IPS DF 4.7 (cell line): Measurements from ENCODE around the gene CHCHD6.
"Not testable (repeated sequence)": the region's sequence is repeated elsewhere in the genome, so short reads cannot be mapped to it uniquely, and the experiment has no call there.

Source experiments
- DNase-seq: peaks from one replicate; pipeline ENCODE4 v3.0.0-alpha.2; 2013; ENCODE audit warnings: low spot score; ENCODE audit errors: extremely low read depth

The CHCHD6 gene

DNA sequence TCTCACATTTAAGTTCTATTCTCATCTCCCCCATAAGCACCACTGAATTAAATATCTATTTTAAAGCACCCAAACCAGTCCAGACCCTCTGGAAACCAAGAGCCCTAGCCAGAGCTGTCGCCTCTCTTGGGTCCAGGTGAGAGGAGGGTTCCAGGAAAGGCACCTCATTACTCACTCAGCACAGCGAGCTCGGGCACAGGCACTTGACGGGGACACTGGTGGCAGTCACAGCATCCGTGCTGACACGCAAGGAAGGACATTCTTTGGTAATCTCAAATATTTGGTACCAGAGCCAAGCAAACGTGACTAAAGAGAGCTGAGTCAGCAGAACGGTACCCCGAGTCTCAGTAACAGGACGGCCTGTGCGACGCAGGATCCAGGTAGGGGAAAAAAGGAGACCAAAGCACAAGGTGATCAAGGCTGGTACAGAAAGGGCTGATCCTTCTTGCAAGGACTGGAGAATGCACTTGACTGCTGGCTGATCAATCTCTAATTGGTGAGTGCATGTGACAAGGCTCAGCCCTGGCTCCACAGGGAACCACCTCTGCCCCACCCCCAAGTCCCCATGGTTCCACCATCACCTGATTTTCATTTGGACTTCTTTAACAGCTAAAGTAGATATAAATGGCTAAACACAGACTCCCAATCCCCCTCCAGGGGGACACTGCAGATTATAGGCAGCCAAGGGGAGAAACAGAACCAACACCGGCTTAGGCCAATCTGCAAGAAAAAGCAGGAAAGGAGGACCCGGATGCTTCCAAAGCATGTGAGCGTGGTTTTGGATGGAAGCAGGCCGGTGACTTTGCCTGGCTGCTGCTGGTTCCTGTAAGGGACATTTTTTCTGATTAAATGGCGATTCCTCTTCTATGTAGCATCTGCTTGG lies 61.4 kb downstream of the CHCHD6 start:
- DNase-seq = no peak

DNA sequence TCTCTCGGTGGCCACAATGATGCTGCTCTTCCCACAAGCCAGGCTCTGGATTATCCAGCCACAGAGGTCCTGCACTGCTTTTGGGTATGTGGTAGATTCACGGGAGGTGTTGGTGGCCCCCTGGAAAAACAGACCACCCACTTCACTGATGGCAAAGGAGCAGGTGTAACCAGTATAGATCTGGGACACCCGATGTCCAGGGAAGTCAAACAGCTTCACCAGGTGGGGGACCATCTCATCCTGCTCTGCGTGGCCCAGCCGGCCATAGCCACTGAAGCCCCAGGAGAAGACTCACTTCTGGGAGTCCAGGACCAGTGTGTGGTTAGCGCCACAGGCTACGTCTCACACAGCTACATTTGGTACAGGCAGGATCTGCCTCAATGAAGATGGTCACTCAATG lies 62.6 kb downstream of the CHCHD6 start:
- no peak for DNase-seq

DNA sequence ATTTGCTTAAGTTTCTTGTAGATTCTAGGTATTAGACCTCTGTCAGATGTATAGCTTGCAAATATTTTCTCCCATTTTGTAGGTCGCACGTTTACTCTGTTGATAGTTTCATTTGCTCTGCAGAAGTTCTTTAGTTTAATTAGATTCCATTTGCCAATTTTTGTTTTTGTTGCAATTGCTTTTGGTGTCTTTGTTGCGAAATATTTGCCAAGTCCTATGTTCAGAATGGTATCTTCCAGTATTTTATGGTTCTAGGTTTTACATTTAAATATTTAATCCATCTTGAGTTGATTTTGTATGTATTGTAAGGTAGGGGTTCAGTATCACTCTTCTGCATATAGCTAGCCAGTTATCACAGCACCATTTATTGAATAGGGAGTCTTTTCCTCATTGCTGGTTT lies 64.9 kb downstream of the CHCHD6 start:
- DNase-seq = no peak

DNA sequence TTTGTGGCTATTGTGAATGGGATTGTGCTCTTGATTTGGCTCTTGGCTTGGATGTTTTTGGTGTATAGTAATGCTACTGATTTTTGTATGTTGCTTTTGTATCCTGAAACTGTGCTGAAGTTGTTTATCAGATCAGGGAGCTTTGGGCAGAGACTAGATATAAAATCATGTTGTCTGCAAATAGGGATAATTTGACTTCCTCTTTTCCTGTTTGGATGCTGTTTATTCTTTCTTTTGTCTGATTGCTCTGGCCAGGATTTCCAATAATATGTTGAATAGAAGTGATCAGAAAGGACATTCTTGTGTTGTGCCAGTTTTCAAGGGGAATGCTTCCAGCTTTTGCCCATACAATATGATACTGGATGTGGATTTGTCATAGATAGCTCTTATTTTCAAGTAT lies 66.1 kb downstream of the CHCHD6 start:
- no peak for DNase-seq

DNA sequence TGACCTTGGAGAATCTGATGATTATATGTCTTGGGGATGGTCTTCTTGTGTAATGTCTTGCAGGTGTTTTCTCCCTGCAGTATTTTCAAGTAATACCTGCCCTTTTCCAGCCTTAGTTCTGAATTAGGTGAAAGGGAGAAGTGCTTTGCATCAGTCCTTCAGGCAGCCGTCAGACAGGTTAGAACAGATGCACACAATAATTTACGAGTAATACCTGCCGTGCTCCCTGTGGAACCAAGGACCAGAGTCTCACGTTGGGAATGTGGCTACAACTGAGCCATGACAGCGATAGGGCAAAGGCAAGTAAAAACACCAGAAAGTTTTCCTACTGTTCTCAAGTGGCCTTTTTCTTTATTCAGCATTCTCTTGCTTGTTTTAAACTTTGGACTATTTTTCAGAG lies 69.1 kb downstream of the CHCHD6 start:
- DNase-seq = no peak

DNA sequence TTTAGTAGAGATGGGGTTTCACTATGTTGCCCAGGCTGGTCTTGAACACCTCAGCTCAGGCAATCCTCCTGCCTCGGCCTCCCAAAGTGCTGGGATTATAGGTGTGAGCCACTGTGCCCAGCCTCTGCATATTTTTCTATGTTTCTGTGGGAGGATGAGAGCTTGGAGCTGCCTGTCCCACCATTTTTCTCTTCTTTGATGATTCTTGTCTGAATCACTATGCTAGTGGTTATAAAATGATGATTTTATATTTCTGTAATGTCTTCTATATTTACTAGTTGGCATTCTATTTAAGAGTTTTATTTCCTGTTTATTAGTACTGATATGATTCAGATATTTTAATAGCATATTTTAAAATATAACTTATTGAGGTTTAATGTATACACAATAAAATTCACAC lies 69.7 kb downstream of the CHCHD6 start:
- no peak for DNase-seq

DNA sequence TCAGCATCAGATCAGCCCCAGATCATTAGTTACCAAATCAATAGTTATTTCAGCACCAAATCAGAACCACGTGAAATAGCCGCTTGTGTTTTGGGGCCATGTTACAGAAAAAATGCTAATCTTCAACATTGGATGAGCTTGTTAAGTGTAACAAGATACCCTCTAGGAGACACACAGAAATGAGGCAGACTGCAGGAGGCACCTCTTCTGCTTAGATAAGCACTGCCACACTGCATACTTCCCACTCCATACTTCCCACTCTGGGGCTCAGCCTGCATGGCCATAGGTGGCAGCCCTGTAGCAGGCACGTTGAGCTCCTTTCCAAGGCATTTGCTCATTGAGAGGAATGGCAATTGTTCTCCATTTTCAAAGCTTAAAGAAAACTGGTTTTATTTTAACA lies 73.3 kb downstream of the CHCHD6 start:
- no peak for DNase-seq

DNA sequence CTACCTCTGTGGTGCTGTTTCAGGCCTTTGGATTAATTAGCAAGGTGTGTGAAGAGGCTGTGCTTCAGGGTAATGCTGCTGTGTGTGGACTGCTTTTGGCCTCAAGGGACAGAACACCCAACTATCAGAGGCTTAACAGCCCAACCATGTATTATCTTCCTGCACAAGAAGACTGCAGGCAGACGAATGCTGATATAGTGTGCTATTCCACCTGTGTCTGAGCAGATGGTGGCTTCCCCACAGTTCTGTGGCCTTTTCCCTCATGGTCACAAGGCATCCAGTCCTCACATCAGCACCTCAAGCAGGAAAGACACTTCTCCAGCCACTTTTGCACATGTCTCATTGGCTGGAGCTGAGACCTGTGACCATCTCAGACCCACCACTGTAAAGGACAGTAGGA lies 76.6 kb downstream of the CHCHD6 start:
- no peak for DNase-seq

DNA sequence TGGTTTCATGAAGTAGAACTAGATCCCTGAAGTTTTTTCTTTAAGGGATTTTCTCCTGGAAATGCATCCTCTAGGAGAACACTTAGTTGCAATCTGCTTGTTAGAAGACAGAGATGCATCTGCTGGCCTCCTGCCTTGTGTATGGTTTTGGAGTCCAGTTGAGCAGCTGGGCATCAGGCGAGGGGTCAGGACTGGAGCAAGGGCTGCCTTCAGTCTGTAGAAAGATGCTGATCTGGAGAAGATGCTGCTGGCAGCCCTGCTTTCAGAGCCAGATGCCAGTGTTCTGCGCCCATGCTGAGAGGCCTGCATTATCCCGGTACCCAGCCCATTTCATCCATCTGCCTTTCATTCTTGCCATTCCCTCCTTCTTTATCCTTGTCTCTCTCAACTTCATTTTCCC lies 77.4 kb downstream of the CHCHD6 start:
- DNase-seq = no peak

DNA sequence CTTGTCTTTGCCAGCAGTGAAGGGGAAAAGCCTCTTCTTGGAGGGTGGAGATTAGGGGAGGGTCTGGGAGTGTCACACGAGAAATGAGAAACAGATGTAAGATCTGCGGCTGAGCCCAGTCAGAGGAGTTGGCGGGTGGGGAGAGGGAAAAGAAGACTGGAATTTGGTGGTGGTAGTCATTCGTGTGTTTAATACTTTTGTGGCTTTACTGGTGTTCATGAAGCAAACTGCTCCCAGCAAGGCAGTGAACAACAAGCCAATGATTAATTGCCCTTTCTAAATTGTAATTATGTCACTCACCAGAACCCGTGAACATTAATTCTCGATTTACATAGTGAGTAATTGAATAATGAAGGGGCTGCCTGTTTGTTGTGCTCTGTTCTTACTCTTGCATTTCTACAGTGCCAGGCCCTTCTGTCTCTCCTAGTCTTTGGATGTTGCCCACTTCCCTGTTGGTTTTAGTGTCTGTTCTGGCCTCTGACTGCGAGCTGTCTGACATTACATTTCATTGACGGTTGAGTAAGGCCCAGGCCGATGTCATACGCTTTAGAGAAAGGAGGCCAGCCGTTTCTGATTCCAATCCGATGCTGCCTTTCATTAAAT lies 78.0 kb downstream of the CHCHD6 start:
- DNase-seq = no peak

DNA sequence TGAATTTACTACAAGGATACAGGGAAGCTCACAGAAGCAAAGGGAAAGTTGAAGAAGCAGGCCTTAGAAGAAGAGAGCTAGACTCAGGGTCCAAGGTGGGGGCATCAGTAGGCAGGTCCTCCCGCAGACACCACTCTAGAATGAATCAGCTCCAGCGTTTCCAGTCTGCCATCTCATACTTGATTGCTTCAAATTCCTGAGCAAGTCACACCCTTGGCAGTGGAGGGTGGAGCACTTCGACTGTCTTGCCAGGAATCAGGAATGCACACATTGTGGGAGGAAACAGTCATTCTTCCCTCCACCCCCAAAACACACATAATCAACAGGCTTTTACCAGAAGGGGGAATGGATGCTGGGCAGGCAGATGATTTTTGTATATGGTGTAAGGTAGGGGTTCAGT lies 78.5 kb downstream of the CHCHD6 start:
- no peak for DNase-seq

DNA sequence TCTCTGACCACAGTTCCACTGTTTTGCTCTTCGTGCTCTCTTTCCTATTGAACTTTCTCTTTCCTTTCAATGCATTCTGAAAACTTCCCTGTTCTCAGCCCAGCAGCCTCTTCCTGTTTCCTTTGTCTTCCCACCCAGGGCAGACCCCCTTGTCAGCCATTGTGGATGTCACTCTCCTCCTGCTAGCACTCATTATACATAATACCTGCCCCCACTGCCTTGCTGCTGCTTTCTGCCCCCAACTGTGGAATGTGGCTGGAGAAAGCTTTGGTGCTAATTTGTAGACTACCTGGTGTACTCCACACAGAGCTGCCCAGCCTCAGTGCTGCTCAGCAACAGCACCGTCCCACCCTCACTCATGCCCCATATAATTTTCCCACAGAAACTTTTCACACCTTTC lies 80.2 kb downstream of the CHCHD6 start:
- DNase-seq = peak; percentile 16

DNA sequence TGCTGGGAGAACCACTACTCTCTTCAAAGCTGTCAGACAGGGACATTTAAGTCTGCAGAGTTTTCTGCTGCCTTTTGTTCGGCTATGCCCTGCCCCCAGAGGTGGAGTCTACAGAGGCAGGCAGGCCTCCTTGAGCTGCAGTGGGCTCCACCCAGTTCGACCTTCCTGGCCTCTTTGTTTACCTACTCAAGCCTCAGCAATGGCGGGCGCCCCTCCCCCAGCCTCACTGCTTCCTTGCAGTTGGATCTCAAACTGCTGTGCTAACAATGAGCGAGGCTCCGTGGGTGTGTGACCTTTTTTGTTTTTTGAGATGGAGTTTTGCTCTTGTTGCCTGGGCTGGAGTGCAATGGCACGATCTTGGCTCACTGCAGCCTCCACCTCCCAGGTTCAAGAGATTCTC lies 87.3 kb downstream of the CHCHD6 start:
- DNase-seq = not testable (repeated sequence)

DNA sequence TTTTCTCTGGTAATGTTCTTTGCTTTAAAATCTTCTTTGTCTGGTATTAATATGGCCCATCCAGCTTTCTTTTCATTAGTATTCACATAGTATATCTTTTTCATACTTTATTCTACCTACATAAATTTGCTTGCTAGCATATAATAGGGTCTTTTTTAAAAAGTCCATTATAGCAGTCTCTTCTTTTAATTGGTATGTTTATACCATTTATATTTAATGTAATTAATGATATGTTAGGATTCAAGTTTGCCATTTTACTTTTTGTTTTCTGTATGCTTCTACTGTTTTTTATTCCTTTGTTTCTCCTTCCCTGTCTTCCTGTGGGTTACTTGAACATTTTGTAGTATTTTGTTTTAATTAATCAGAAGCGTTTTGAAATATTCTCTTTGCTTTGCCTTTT lies 89.0 kb downstream of the CHCHD6 start:
- no peak for DNase-seq

DNA sequence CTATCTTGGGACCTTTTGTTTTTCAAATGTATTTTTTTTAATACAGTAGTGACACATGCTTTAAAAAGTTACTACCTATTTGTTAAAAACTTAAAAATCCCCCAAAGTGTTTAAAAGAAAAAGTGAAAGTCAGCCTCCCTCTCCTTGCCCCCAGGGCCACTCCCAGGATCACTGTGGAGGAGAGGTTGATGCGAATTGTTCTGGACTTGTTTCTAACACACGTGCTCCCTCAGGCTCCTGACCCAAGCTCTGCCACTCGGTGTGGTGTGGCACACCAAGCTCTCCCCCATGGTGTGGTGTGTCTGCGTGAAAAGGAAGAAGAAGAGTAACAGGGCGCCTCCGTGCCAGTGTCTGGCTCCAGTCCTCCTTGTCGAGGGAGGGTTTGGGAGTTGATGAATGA lies 93.5 kb downstream of the CHCHD6 start:
- DNase-seq = no peak

DNA sequence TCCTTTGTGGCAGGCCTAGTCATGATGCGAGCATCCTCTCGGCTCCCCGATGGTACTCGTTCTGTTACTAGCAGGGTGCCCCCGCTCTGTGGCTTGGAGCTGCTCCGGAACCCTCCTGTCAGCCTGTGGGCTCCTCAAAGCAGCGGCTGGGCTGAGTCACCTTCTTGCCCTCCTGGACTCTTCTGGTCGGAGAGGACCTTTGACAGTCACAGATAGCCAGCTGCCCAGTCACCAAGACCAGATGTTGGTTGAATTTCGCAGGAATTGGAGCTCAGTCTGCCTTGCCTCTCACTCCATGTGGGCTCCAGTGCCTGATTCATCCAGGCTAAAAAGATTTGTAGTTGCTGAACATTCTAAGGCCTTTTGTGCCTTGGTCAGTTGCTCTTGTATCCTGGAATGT lies 94.5 kb downstream of the CHCHD6 start:
- no peak for DNase-seq

DNA sequence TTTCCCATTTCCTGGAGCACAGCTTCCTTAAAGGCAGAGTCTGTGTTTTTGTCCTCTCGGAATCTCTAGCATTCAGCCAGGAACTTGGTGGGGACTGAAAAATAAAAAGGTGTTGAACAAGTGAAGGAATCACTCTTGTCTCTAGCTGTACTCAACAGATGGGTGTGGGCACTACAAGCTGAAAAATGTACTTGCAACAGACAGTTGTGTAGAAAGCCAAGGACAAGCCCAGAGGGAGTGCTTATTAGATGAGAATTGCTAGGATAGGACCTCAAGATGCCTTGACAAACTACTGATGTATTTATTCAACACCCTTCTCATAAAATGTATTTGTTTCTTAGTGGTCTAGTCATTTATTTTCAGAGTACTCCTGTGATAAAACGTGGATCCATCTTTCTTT lies 95.1 kb downstream of the CHCHD6 start:
- DNase-seq = no peak

DNA sequence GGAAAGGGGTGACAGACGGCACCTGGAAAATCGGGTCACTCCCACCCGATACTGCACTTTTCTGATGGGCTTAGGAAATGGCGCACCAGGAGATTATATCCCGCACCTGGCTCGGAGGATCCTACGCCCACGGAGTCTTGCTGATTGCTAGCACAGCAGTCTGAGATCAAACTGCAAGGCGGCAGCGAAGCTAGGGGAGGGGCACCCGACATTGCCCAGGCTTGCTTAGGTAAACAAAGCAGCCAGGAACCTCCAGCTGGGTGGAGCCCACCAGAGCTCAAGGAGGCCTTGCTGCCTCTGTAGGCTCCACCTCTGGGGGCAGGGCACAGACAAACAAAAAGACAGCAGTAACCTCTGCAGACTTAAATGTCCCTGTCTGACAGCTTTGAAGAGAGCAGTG lies 97.3 kb downstream of the CHCHD6 start:
- not testable (repeated sequence) for DNase-seq

DNA sequence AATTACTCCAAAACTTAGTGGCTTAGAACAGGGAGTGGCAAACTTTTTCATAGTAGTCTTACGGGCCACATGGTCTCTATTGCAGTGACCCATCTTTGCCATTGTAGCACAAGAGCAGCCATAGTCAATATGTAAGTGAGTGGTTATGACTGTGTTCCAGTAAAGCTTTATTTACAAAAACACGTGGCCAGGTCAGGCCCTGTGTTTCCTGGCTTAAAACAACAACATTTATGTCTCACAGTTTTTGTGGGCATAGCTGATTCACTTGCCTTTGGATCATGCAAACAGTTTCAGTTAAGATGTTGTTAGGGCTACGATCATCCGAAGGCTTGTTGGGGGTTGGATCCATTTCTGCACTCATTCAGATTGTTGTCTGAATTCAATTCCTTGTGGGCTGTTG lies 103.8 kb downstream of the CHCHD6 start:
- no peak for DNase-seq

DNA sequence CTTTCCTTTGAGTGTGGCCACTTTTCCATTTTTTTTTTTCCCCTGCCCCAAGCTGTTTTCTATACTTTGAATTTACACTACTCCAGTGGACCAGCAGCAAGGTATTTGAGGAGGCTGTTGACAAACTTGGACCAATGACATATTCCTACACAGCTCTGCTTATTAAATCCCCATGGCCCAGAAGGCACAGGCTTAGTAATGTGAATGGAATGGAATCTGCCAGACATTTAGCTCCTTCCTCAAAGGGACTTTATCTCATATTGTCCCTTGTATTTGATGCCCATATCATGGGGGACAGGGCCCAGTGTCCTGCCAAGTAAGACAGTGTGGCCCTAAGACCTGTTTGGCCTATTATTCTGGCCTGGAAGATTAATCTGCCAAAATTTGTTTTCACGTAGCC lies 107.5 kb downstream of the CHCHD6 start:
- no peak for DNase-seq

DNA sequence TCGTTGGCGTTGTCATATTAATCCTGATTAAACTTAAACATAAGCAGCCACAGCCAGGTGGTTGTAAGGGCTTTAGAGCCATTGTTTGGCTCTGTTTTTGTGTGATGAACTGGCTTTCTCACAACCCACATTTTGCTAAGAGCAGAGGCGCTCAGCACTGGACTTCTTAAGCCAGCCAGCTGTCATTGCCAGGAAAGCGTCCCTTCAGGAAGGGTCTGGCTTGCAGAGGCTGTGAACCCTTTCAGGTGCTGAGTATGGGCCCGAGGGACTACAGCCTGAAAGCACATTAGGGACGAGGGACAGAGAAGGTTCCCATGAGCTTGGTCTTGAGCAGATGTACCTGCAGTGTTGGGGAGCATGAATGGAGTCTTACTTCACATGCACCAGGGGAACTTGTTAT lies 112.3 kb downstream of the CHCHD6 start:
- no peak for DNase-seq

DNA sequence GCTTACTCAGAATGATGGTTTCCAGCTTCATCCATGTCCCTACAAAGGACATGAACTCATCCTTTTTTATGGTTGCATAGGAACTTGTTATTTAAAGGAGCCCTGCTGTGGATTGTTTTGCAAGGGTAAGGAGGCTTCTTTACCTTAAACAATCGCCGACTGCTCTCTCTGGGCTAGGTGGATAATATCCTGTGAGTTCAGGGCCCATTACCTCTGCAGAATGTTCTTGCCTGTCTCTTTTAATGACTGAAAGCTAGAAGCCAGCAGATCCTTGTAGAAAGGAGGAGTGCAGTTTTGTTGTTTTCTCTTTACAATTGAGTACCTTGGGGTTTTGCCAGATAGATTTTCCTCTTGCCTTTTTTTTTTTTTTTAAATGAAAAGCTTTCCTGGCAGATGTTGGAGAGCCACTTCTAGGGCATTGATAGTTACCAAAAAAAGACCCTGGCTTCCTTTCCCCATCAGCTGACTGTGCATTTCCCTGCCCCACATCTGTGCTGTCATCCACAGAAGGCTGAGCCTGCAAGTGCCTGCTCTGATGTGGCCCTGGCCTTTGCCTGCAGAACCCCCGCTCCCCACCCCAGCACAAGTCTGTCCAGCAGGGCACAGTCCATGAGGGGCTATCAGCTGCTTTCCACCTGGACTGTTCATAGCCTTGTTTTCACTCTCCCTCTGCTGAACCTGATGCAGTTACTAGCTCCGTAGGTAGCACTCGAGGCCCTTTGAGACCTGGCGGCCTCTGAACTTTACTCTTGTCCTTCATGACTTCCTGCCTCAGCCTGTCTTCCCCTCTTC lies 113.1 kb downstream of the CHCHD6 start:
- no peak for DNase-seq
